ENCODE measurements around the gene KRT3. TPM values are rescaled to one million over a fixed set of nuclear protein-coding genes. Genes with fewer than 3 reads are reported as not detected.

The KRT3 gene
- total and polyA plus RNA-seq, 2 donors from 2014 or later, result not detected

GRCh38 chr12:52774629-52775250, 21.2 kb downstream of the KRT3 start:
- Histone ChIP-seq H3K9me3 (ENCODE audit: control insufficient read depth in 2 of 3, insufficient read depth in 1 of 3, low read length in 3 of 3) (no peaks in the 10 kb centered on the region), H3K4me1 (ENCODE audit: control insufficient read depth in 2 of 3, insufficient read depth in 2 of 3, low read depth in 1 of 3, low read length in 3 of 3) (no peaks in the 10 kb centered on the region), H3K36me3 (ENCODE audit: control insufficient read depth in 2 of 3, insufficient read depth in 3 of 3, low read length in 3 of 3) (no peaks in the 10 kb centered on the region), H3K4me3 (ENCODE audit: low read length in 3 of 3) (no peak overlapping the region), H3K27me3 (ENCODE audit: control insufficient read depth, insufficient read depth, low read length) (no peaks in the 10 kb centered on the region), H3K27ac (ENCODE audit: low read depth in 2 of 2, low read length in 2 of 2) (no peak overlapping the region), H3K9ac (ENCODE audit: low read length in 3 of 3) (no peak overlapping the region)
- intact Hi-C loops (cut with DNase I), result no loop called here
- no peak for DNase-seq
- FAIRE-seq, result no peak
- no peak for TF ChIP-seq CTCF (IDR thresholded peaks at IDR 0.05; ENCODE audit: borderline replicate concordance, extremely low read depth, insufficient read depth)

GRCh38 chr12:52772772-52773171, 23.1 kb downstream of the KRT3 start:
- Histone ChIP-seq H3K9ac (ENCODE audit: low read length in 3 of 3) (no peak overlapping the region), H3K9me3 (ENCODE audit: control insufficient read depth in 2 of 3, insufficient read depth in 1 of 3, low read length in 3 of 3) (no peaks in the 10 kb centered on the region), H3K27me3 (ENCODE audit: control insufficient read depth, insufficient read depth, low read length) (no peaks in the 10 kb centered on the region), H3K4me1 (ENCODE audit: control insufficient read depth in 2 of 3, insufficient read depth in 2 of 3, low read depth in 1 of 3, low read length in 3 of 3) (no peaks in the 10 kb centered on the region), H3K4me3 (ENCODE audit: low read length in 3 of 3) (no peak overlapping the region), H3K27ac (ENCODE audit: low read depth in 2 of 2, low read length in 2 of 2) (no peak overlapping the region), H3K36me3 (ENCODE audit: control insufficient read depth in 2 of 3, insufficient read depth in 3 of 3, low read length in 3 of 3) (no peaks in the 10 kb centered on the region)
- TF ChIP-seq CTCF (IDR thresholded peaks at IDR 0.05; ENCODE audit: borderline replicate concordance, extremely low read depth, insufficient read depth), result no peak
- no peak for FAIRE-seq
- intact Hi-C loops (cut with DNase I), result no loop called here
- no peak for DNase-seq

- no peak for FAIRE-seq
- Histone ChIP-seq H3K4me1 (ENCODE audit: control insufficient read depth in 2 of 3, insufficient read depth in 2 of 3, low read depth in 1 of 3, low read length in 3 of 3) (no peaks in the 10 kb centered on the region), H3K27ac (ENCODE audit: low read depth in 2 of 2, low read length in 2 of 2) (no peak overlapping the region), H3K36me3 (ENCODE audit: control insufficient read depth in 2 of 3, insufficient read depth in 3 of 3, low read length in 3 of 3) (no peaks in the 10 kb centered on the region), H3K9me3 (ENCODE audit: control insufficient read depth in 2 of 3, insufficient read depth in 1 of 3, low read length in 3 of 3) (no peaks in the 10 kb centered on the region), H3K27me3 (ENCODE audit: control insufficient read depth, insufficient read depth, low read length) (no peaks in the 10 kb centered on the region), H3K9ac (ENCODE audit: low read length in 3 of 3) (no peak overlapping the region), H3K4me3 (ENCODE audit: low read length in 3 of 3) (no peak overlapping the region)
- no peak for TF ChIP-seq CTCF (IDR thresholded peaks at IDR 0.05; ENCODE audit: borderline replicate concordance, extremely low read depth, insufficient read depth)
- intact Hi-C loops (cut with DNase I), result no loop called here
- no peak for DNase-seq
Observed at GRCh38 chr12:52772188-52772587, 23.7 kb downstream of the KRT3 start.

- Histone ChIP-seq H3K36me3 (ENCODE audit: control insufficient read depth in 2 of 3, insufficient read depth in 3 of 3, low read length in 3 of 3) (no peaks in the 10 kb centered on the region), H3K4me3 (ENCODE audit: low read length in 3 of 3) (no peak overlapping the region), H3K27ac (ENCODE audit: low read depth in 2 of 2, low read length in 2 of 2) (no peak overlapping the region), H3K4me1 (ENCODE audit: control insufficient read depth in 2 of 3, insufficient read depth in 2 of 3, low read depth in 1 of 3, low read length in 3 of 3) (no peaks in the 10 kb centered on the region), H3K9me3 (ENCODE audit: control insufficient read depth in 2 of 3, insufficient read depth in 1 of 3, low read length in 3 of 3) (no peaks in the 10 kb centered on the region), H3K27me3 (ENCODE audit: control insufficient read depth, insufficient read depth, low read length) (no peaks in the 10 kb centered on the region), H3K9ac (ENCODE audit: low read length in 3 of 3) (no peak overlapping the region)
- intact Hi-C loops (cut with DNase I), result no loop called here
- FAIRE-seq, result no peak
- TF ChIP-seq CTCF (IDR thresholded peaks at IDR 0.05; ENCODE audit: borderline replicate concordance, extremely low read depth, insufficient read depth), result no peak
- no peak for DNase-seq
Observed at GRCh38 chr12:52771505-52771904, 24.4 kb downstream of the KRT3 start.
